Measurements from ENCODE around the gene RGS14.

Gene RGS14

DNA sequence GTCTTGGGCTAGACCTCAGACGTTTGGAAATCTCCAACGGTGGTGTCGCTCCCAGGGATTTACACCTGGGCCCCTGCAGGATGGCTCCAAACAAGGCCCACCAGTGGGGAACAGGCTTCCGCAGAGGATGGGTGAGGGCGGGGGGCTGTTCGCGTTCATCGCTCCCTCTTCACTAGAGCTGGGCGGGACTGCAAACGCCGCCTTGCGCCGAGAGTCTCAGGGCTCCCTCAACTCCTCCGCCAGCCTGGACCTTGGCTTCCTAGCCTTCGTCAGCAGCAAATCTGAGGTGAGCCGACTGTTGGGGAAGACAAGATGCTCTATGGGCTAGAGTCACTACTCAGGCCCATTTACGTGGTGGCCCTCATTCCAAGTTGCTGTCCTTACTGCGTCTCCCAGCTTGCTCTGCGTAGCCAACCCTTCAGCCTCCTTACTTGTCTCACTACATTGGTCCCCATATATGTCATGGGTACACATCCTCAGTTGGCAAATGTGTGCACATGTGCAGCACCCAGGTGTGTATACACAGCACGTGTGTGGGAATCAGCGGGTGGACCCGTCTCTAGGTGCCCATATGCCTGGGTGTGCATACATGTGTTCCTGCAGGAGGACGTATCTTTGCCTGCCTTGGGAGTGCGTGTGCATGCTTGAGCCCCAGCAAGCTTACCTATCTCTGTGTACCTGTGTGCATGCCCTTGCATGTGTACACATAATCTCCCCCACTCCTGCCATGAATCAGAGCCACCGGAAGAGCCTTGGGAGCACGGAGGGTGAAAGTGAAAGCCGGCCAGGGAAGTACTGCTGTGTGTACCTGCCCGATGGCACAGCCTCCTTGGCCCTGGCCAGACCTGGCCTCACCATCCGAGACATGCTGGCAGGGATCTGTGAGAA lies 10.5 kb downstream of the RGS14 start:
- DNase-seq (ENCODE audit: insufficient read length, low spot score) = no peak
- TF ChIP-seq, protein P1, sequence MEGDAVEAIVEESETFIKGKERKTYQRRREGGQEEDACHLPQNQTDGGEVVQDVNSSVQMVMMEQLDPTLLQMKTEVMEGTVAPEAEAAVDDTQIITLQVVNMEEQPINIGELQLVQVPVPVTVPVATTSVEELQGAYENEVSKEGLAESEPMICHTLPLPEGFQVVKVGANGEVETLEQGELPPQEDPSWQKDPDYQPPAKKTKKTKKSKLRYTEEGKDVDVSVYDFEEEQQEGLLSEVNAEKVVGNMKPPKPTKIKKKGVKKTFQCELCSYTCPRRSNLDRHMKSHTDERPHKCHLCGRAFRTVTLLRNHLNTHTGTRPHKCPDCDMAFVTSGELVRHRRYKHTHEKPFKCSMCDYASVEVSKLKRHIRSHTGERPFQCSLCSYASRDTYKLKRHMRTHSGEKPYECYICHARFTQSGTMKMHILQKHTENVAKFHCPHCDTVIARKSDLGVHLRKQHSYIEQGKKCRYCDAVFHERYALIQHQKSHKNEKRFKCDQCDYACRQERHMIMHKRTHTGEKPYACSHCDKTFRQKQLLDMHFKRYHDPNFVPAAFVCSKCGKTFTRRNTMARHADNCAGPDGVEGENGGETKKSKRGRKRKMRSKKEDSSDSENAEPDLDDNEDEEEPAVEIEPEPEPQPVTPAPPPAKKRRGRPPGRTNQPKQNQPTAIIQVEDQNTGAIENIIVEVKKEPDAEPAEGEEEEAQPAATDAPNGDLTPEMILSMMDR (IDR thresholded peaks at IDR 0.05; ENCODE audit: insufficient read depth, missing control alignments) = no peak
- FAIRE-seq = no peak

GRCh38 chr5:177368869-177369644 lies 11.3 kb downstream of the RGS14 start:
- no peak for DNase-seq (ENCODE audit: insufficient read length, low spot score)
- TF ChIP-seq, protein P1 (IDR thresholded peaks at IDR 0.05; ENCODE audit: insufficient read depth, missing control alignments) = peak; percentile 32
- no peak for FAIRE-seq

DNA sequence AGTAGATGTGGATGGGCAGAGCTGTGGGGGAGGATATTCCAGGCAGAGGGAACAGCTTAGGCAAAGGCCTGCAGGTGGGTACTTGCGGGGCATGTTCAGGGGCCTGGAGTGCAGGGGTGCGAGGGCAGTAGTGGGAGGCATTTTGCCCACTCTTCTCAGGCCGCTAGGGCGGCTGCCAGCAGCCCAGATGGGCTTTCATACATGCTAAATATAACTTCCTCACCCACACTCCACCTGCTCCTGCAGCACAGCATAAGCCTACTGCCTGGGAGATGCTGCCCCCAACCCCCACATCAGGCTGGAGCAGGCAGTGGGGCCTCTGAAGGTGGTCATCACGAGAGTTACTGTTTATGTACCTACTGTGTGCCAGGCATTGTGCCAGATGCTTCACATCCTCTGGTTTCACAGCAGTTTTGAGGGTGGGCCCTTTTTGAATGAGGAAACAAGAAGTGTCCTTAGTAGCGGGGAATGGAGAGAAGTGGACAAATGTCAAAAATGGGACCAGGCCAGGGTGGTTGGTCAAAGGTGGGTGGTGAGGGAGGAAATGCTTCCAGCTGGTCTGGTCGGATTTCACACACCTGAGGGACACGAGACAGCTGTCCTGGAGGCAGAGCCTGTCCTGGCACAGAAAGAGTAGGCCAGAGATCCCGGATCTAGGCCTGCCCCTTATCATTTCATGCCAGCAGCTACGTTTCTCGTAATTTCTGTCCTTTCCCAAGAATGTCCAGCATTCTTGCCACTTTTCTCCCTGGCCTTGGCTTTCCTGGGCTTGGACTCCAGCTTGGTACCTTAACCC lies 12.1 kb downstream of the RGS14 start:
- TF ChIP-seq, protein P1 (IDR thresholded peaks at IDR 0.05; ENCODE audit: insufficient read depth, missing control alignments) = no peak
- DNase-seq (ENCODE audit: insufficient read length, low spot score) (no peak), FAIRE-seq (no peak)

GRCh38 chr5:177370488-177371119 lies 12.9 kb downstream of the RGS14 start:
- TF ChIP-seq, protein P1 (IDR thresholded peaks at IDR 0.05; ENCODE audit: insufficient read depth, missing control alignments) = no peak
- peak; percentile 67 for DNase-seq (ENCODE audit: insufficient read length, low spot score)
- FAIRE-seq = no peak

DNA sequence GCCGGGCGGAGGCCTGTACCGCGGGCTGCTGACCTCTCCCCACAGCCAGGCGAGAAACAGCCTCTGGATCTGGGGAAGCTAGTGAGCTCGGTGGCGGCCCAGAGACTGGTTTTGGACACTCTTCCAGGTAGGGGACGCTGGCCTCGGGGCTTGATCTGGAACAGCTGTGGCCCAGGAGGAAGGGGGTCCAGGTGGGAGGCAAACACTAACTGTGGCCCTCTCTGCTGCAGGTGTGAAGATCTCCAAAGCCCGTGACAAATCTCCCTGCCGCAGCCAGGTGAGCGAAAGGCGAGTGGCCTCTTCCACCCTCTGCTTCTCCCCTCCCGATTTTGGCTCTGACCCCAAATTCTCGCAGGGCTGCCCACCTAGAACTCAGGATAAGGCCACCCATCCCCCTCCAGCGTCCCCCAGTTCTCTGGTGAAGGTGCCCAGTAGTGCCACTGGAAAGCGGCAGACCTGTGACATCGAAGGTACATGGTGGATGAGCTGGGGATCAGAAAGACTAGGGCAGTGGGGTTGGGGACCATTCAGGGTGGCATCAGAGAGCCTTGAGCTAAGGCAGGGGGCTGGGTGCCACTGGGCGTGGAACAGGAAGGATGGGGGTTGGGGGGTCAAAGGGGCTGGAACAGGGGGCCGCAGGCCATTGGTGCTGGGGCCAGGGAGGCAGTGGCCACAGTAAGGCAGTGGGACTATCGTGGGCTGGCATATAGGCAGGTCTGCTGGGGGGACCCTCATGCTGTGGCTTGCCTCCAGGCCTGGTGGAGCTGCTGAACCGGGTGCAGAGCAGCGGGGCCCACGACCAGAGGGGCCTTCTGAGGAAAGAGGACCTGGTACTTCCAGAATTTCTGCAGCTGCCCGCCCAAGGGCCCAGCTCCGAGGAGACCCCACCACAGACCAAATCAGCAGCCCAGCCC lies 13.7 kb downstream of the RGS14 start:
- FAIRE-seq (no peak), DNase-seq (ENCODE audit: insufficient read length, low spot score) (no peak)
- TF ChIP-seq, protein P1 (IDR thresholded peaks at IDR 0.05; ENCODE audit: insufficient read depth, missing control alignments) = no peak
